ENCODE data around the gene NKX1-1.

DNA sequence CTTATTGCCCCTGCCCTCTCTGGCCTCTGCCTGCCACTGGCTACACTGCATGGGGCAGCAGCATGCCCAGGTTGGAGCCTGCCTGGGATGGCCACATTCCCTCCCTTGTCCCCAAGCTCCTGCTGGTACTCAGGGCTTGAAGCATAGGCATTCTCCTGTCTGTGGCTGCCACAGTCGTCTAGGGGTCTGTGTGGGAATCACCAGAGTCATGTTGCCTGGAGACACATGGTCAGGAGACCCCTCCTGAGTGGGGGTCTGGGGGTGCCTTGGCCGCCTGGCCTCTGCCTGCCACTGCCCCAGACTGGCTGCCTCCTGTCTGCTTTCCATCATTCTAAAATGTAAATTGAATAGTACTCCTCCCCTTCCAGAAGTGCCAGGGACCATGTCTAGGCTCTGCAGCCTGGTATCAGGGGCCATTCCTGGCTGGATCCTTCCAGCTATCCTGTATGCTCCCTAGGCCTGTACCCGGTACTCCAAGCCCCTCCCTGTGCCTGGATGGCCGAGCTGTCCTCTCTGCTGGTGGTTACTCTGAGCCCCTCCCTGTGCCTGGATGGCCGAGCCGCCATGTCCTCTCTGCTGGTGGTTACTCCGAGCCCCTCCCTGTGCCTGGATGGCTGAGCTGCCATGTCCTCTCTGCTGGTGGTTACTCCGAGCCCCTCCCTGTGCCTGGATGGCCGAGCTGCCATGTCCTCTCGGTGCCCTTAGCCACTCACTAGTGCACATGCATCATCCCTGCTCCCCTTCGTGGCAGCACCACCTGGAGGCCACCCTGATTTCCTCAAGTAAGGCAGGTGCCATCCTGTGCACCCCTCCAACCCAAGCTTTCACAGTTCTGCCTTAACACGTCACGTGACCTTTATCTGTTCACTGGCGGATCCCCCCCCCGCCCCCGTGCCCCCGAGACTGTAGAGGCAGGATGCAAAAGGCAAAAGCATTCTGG lies 5.5 kb upstream of the NKX1-1 start:
- TF ChIP-seq EP300 (IDR thresholded peaks at IDR 0.05) = no peak
- no peak for TF ChIP-seq POLR2AphosphoS5 (IDR thresholded peaks at IDR 0.05)
- no peak for TF ChIP-seq CTCF (IDR thresholded peaks at IDR 0.05)
